NK-92 treated with Interleukin-12 subunit alpha and Interleukin-12 subunit beta, amount 100 ng/mL, for 24 hours (cell line): ENCODE measurements around the gene ACSBG1.
"Not testable (repeated sequence)": the region's sequence is repeated elsewhere in the genome, so short reads cannot be mapped to it uniquely, and the experiment has no call there.

ENCODE experiments used
- DNase-seq: peaks from one replicate; lab custom pipeline; 2025; lab: John Stamatoyannopoulos, UW

ACSBG1 gene

DNA sequence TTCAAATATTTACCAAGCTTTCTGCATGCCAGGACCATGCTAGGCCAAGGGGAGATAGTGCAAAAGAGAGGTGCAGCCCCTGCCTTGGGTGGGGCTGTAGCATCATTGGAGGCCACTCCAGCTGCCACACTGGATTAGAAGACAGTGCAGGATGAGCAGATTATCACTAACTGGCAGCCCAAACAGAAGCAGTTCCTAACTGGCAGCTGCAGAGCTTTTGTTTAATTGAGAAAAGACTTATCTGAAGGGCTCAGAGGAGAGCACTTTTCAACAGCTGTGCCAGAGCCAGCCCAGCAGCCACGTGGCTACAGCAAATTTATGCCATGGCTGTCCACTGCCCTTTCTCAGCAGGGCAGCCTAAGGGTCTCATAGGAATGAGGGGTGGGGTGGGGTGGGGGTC, 13.5 kb upstream of the ACSBG1 start:
- DNase-seq, result no peak

DNA sequence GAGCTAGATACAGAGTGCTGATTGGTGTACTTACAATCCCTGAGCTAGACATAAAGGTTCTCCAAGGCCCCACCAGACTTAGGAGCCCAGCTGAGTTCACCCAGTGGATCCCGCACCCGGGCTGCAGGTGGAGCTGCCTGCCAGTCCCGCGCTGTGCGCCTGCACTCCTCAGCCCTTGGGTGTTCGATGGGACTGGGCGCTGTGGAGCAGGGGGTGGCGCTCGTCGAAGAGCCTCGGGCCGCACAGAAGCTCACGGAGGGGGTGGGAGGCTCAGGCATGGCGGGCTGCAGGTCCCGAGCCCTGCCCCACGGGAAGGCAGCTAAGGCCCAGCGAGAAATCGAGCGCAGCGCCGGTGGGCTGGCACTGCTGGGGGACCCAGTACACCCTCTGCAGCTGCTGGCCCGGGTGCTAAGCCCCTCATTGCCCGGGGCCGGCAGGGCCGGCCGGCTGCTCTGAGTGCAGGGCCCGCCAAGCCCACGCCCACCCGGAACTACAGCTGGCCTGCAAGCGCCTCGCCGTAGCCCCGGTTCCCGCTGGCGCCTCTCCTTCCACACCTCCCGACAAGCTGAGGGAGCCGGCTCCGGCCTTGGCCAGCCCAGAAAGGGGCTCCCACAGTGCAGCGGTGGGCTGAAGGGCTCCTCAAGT, 11.7 kb upstream of the ACSBG1 start:
- DNase-seq, result not testable (repeated sequence)

DNA sequence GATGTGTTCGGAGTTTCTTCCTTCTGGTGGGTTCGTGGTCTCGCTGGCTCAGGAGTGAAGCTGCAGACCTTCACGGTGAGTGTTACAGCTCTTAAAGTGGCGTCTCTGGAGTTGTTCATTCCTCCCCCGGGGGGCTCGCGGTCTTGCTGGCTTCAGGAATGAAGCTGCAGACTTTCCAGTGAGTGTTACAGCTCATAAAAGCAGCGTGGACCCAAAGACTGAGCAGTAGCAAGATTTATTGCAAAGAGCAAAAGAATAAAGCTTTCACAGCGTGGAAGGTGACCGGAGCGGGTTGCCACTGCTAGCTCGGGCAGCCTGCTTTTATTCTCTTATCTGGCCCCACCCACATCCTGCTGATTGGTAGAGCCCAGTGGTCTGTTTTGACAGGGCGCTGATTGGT, 11.0 kb upstream of the ACSBG1 start:
- not testable (repeated sequence) for DNase-seq

DNA sequence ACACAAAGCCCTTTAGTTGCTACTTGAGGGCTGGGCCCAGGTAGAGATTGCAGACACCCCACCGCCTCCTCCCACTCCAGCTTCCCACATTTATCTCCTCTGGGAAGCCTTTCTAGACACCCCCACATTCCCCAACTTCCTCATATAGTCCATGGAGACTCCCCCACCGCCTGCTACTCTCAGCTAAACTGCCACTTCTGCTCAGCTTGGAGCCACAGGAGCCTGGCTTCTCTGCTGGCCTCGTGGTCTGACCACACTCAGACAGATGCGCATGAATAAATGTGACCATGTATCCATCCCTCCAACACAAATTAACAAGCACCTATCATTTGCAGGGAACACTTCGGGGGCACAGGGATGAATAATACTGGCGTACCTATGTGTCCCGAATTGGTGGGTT, 10.5 kb upstream of the ACSBG1 start:
- DNase-seq, result no peak

DNA sequence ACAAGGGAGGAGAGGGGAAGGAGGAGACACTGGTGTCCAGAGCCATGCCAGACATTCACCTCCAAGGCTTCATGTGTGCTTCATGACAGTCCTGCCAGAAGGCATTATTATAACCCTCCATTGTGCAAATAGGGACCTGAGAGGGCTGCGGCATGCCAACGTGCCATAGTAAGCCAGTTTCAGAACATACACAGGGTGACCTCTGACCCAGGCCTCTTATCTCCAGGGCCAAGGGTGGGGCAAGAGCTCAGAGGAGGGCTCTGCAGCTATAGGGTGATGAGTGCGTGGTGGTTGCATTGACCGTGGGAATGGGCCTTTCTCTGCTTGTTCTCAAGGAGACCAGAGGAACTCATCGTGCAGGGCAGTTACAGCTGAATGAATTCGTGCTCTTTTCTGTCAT, 9.7 kb upstream of the ACSBG1 start:
- DNase-seq, result no peak

DNA sequence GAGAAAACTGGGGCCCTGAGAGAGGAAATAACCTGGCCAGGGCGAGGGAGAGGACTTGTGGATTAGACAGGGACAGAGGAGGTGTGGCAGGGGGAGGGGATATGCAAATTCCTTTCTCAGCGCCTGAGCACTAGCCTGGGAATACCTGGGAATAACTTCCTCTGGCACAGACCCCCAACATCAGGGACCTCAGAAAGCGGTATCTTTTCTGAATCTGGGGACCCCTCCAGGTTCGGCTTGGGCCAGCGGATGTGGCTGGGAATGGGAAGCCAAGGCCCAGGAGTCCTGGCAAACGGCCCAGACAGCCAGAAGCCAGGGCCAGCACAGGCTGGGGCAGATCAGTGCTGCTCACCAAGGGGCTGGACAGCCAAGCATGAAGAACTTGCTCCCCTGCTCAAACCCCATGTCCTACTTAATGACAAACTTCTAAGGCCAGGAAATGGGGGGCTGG, 9.2 kb upstream of the ACSBG1 start:
- DNase-seq, result no peak

DNA sequence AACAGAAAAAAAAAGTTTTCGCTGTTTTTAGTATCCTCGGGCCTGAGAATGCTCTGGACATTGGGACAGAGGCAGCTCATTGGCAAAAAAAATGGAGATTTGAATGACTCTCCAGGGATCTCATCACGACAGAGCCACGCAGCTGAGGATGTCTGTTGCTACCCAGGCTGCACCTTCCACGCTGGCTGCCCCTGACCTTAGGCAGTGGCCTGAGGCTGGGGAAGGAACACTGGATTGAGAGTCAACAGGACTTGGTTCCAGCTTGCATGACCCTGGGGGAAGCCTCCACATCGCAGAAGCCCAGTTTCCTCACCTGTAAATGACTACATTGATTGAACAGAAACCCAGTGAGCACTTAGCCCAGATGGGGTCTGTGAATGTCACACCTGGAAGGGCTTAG, 8.7 kb upstream of the ACSBG1 start:
- no peak for DNase-seq

DNA sequence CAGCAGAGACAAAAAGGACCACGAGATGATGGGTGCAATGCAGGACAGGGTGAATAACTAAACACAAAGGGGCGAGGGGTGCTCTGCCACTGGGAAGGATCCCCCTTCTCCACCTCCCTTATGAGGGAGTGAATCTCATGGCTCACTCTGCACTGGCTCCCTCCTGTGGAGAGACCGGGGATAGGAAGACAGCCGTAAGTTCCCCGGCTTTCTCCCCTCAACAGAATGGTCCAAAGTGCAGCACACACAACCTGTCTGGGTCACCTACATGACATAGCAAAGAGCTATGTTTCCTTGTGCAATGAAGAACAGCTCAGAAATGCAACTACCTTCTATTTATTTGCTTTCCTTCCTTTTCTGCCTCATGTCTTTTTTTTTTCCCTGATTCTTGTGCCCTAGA, 7.8 kb upstream of the ACSBG1 start:
- DNase-seq, result no peak

DNA sequence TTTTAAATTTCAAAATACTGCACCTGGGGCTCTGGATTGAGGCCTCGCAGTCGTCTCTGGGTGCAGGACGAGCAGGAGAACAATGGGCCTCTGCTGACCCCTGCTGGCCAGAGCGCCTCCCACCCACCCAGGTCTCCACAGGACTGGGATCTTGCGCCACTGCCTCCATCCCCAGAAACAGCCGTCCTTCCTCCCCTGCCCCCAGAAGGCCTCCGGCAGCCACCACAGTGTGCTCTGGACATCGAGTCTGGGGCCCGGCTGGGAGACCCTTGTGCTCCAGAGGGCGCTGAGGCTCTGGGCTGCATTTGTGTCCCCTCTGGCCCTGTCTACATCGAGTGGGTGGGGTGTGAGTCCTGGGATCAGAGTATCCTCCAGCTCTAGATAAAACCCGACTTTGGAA, 6.7 kb upstream of the ACSBG1 start:
- DNase-seq, result peak; percentile 72

DNA sequence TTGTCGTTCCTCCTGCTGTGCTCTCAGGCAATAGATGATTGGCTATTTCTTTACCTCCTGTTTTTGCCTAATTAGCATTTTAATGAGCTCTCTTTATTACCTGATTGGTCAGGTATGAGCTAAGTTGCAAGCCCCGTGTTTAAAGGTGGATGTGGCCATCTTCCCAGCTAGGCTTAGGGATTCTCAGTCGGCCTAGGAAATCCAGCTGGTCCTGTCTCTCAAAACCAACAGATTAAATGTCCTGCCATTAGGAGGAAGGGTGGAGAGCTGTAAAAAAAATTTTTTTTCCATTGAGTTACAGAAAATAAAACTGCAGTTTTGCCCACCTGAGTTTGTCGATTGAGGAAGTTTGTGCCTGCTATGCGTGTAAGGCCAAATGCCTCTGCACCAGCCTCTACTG, 5.4 kb upstream of the ACSBG1 start:
- DNase-seq, result no peak

DNA sequence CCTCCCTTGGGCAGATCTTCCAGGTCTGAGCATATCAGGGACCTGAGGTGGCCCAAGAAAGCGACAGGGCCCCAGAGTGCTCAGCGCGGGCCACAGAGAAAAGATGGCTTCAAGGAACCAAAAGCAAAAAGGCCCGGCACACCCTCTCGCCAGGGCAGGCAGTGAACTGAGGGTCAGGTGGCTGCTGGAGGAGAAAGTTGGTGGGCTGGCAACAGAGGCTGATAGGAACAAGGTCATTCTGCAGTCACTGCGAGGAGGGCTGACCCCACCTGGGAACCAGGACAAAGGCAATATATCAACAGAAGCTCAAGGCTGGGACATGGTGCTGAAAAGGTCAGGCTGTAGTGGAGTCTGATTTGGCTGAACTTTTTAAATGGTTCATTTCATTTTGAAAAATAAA, 2.8 kb upstream of the ACSBG1 start:
- DNase-seq, result no peak

DNA sequence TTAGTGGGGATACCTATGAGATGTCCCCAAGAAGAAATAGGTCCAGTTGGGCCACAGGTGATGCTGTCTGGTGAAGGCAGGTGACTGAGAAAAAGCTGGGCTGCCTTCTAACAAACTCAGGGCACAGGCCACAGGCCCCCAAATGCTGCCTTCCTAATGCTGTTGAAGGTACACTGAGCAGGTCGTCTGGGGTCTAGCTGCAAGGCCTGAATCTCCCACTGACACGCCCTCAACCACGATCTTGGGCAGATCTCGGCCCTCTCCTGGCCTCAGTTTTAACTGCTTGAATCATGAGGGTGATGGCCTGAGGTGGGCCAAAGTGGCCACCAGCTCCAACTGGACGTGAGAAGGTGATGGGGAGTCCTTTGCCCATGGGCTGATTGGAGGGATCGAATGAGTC, 2.1 kb upstream of the ACSBG1 start:
- DNase-seq, result no peak

DNA sequence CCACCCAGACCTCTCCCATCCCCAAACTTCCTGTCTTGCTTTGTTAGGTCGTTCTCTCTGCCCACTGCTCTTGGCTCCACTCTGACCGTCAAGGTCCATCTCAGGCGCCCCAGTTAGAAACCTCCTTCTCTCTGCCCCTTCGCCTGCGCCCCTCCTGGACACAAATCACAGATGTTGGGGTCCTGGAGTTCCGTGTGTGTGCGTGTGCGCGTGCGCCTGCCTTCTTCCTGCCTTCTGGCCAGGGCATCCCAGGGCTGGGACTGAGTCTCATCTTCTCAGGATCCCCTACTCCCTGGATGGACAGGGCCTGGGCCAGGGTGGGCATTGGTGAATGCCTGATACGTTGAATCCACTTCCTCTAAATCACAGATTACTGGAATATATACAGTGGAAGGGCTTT, 869 bp downstream of the ACSBG1 start:
- no peak for DNase-seq

DNA sequence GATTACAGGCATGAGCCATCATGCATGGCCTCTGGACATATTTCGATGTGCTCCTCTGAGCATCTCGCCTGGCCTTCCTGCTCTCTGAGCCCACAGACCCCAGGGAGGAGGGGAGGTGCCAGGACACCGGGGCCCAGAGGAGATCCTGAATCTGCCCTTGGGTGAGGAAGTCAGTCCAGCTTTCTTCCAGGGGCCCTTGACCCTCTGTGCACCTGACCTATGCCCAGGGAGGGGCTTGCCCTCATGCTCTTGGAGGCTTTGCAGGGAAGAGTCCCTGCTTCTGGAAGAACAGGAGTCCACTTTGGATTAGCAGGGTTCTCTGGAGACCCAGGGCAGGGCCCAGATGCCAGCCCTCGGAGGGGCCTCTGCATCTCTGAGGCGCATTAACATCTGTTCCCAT, 1.4 kb downstream of the ACSBG1 start:
- DNase-seq, result no peak

DNA sequence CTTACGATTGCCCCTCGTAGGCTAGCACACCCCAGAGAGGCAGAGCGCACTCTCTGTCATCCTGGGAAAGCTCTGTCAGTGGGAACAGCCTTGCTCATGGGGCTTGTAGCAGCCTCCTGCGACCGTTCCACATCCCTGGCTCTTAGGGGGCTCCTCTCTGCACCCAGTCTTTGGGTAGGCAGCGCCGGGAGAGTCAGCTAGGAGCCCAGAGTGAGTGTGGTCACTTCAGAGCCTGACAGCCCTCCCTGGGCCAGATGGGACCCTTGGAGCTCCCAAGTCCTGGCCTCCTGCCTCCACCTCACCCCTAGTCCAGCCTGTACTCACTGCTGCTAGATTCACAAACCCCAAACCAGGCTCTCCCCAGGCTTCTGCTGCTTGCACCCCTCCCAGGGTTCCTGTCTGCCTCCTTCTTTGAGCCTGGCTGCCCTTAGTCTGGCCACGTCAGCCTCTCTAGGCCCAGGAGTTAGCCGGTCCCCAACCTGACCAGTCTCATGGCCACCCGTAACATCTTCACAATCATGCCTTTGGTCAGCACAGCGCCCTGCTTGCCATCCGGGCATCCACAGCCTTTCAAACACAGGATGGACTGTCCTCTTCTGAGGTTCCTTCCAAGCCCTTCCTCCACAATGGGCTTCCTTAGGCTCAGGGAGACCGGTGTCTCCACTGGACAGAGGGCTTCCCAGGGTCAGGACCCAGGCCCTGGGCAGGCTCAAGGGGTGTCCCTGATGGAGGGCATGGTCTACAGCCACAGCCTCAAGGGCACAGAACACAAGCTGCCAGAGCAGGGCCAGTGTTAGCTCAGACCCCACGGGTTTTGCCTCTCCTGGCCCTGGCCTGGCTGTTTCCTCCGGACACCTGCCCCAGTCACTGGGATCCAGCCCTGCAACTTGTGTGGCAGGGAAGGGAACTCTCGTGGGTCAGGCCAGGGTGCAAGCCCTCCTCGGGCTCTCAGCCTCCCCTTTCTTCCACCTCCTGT, 4.6 kb downstream of the ACSBG1 start:
- DNase-seq, result no peak

DNA sequence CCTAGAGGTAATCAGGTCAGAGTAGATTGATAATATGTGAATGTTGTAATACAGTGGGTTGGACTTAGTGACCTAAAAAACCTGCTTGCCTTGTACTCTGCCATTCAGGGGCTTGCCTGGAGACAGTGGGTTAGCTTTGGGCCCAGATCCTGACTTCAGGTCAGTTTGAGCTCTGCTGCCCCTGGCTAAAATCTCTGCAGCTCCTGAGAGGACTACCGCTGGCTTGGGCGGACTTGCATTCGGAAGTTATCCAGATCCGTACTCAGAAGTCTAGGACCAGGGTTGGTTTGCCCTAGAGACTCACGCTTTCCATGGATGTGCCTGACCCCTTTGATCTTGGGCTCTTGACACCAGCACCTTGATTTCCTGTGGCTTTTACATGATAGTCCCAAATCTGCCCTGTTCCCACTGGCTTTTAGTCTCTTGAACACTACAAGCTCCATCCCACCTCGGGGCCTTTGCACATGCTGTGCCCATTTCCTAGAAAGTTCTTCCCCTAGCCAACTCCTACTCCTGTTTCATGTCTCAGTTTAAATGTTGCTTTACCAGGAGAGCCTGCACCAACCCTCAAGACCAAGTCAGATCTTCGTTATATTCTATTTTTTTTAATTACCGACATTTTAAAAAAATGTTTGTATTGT, 5.9 kb downstream of the ACSBG1 start:
- DNase-seq, result no peak

DNA sequence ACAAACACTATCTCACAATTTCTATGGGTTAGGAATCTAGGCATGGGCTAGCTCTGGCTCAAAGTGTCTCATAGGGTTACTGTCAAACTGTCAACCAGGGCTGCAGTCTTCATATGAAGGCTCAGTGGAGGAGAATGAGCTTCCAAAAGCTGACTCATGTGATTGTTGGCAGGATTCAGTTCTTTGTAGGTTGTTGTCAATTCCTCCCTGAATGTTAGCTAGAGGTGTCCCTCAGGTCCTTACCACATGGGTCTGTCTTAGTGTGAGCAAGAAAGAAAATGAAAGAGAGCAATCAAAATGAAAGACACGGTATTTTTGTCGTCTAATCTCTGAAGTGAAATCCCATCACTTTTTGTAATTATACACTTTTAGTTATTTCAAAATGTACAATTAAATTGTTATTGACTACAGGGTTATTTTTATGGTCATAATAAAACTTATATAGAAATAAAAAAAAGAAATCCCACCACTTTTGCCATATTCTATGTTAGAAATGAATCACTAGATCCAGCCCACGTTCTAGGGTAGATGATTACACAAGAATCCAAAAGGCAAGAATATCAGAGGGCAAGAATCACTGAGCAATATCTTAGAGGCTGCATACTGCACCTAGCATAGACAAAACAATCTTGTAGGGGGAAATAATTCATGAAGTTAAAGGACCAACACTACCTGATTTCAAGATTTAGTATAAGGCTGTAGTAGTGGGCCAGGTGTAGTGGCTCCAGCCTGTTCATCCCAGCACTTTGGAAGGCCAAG, 8.4 kb downstream of the ACSBG1 start:
- DNase-seq, result no peak

DNA sequence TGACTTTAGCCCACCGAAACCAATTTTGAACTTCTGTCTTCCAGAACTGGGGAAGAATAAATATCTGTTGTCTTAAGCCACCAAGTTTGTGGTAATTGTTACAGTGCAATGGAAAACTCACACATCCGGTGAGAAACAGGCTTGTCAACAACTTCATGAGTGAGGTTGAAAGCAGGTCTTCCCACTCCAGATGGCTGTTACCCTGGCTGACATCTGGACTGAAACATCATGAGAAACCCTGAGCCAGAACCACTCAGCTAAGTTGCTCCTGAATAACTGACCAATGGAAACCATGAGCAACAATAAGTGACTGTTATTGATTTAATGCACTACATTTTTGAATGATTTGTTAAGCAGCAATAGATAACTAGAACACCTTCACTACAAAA, 10.3 kb downstream of the ACSBG1 start:
- no peak for DNase-seq

DNA sequence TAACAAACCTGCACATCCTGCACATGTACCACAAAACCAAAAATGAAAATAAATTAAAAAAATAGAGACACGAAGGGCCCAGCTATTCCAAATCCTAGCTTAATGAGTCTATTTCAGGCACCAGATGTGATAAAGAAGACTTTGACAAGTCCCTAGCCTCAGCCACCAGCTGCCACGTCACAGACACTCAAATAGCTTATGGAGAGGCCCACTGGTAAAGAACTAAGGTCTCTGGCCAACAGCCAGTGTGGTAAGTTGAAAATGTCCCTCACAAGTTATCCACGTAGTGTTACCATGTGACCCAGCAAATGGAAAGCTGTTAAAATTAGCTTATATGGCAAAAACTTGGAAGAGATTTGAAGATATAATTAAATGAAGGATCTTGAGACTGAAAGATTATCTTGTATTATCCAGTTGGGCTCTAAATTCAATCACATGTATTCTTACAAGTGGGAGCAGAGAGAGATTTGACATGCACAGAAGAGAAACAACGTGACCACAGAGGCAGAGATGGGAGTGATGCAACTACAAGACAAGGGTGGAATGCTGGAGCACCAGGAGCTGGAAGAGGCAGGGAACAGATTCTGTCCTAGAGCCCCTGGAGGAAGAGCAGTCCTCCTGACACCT, 10.9 kb downstream of the ACSBG1 start:
- DNase-seq, result no peak

DNA sequence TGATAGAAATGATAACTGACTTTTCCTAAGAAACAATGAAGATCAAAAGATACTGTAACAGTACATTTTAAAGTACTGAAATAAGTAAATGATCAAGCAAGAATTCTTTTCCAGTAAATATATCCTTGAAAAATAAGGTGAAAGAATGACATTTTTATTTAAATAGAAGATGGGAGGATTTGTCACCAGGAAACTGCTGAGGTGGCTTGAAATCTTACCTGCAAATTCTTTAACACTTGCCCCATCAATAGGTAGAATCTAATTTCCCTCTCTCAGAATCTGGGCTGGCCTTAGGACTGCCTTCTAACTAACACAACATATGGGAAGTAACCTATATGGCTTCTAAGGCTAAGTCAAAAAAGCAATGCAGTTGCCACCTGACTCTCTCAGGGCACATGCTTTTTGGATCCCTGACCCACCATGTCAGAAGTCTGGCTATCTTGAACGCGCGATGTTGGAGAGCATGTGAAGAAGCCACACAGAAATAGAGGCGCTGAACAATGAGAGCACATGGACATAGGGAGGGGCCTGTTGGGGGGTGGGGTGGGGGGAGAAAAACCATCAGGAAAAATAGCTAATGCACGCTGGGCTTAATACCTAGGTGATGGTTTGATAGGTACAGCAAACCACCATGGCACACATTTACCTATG, 11.5 kb downstream of the ACSBG1 start:
- no peak for DNase-seq

DNA sequence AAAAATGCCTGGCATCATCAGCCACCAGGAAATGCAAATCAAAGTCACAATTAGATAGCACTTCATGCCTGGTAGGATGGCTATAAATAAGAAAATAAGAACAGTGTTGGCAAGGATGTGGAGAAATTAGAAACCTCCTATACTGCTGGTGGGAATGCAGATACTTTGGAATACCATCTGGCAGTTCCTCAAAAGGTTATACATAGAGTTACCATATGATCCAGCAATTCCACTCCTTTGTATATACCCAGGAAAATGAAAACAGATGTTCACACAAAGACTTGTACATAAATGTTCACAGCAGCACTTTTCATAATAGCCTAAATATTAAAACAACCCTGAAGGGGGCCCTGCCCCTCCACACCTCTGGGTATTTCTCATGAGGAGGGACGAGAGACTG, 13.7 kb downstream of the ACSBG1 start:
- no peak for DNase-seq
